ENCODE results near the gene CPAMD8.
A peak's percentile ranks its signal among the peaks of the same experiment; 100 is the strongest.
"Not testable (repeated sequence)": the region's sequence is repeated elsewhere in the genome, so short reads cannot be mapped to it uniquely, and the experiment has no call there.

The CPAMD8 gene

DNA sequence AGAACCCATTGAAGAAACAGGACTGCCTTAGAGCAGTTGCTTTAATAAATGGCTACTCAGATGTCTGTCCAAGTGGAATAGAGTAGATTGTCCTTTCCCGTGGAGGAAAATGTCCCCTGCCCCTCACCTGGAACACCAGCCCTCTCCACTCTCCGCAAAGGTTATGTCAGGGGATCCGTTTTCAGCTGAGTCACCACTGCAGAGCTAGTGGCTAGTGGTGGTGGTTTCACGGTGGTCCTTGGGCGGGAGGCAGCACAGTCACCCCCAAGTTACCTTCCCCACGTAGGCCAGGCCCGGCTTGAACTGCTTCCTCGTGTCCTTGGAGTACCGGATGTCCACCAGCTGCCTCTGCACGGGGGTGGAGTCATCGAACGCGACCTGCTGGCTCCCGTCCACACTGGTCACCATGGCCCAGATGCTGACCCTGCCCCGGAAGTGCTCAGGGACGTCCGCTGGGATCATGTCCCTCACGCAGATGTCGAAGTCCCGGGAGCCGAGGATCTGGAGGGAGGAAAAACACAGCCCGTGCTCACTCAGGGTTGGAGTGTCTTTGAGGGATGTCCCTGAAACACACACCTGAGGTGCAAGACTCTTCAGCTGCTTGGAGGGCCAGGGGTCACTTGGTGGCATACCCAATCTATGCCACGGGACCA lies 29.6 kb downstream of the CPAMD8 start:
- not testable (repeated sequence) for DNase-seq

DNA sequence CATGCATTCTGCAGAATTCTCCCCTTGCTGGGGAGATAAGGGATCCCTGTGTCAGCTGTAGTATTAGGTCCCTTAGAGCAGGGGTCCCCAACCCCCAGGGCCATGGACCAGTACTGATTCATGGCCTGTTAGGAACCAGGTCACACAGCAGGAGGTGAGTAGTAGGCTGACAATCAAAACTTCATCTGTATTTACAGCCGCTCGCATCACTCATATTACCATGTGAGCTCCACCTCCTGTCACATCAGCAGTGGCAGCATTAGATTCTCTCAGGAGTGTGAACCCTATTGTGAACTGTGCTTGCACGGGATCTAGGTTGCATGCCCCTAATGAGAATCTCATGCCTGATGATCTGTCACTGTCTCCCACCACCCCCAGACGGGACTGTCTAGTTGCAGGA lies 37.9 kb downstream of the CPAMD8 start:
- DNase-seq = no peak

DNA sequence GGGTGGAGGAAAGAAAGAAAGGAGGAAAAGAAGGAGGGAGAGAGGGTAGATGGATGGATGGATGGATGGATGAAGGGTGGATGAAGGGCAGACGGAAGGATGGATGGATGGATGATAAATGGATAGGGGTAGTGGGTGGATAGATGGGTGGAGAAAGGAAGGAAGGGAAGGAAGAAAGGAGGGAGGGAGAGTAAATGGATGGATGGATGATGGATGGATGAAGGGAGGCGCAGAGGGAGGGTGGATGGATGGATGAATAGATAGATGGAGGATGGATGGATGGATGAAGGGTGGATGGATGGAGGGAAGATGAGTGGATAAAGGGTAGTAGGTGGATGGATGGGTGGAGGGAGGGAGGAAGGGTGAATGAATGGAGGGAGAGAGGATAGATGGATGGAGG lies 41.2 kb downstream of the CPAMD8 start:
- DNase-seq = no peak

DNA sequence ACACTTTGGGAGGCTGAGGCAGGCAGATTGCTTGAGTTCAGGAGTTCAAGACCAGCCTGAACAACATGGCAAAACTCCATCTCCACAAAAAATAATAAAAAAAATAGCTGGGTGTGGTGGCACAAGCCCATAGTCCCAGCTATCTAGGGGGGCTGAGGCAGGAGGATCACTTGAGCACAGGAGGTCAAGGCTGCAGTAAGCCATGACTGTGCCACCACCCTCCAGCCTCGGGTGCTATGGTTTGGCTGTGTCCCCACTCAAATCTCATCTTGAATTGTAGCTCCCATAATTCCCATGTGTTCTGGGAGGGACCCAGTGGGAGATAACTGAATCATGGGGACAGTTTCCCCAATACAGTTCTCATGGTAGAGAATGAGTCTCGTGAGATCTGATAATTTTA lies 44.0 kb downstream of the CPAMD8 start:
- not testable (repeated sequence) for DNase-seq

DNA sequence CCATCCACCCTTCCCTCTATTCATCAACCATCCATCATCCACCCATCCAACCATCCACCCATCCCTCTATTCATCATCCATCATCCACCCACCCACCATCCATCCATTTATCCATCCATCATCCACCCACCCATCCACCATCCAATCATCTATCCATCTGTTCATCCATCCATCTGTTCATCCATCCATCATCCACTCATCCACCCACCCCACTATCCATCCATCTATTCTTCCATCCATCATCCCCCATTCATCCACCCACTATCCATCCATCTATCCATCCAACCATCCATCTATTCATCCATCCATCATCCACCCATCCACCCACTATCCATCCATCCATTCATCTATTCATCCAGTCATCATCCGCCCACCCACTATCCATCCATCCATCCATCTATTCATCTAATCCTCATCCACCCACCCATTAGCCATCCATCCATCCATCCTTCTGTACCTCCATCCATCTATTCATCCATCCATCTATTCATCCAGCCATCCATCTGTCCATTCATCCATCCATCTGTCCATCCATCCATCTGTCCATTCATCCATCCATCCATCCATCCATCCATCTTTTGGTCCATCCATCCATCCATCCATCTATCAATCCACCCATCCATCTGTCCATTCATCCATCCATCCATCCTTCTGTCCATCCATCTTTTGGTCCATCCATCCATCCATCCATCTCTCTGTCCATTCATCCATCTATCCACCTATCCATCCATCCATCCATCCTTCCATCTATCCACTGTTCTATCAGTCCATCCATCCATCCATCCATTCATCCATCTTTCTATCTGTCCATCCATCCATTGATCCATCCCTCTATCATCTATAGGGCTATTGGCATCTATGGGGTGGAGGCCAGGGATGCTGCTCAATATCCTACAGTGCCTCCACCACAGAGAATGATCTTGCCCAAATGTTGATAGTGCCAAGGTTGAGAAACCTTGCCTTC lies 47.5 kb downstream of the CPAMD8 start:
- DNase-seq = no peak

DNA sequence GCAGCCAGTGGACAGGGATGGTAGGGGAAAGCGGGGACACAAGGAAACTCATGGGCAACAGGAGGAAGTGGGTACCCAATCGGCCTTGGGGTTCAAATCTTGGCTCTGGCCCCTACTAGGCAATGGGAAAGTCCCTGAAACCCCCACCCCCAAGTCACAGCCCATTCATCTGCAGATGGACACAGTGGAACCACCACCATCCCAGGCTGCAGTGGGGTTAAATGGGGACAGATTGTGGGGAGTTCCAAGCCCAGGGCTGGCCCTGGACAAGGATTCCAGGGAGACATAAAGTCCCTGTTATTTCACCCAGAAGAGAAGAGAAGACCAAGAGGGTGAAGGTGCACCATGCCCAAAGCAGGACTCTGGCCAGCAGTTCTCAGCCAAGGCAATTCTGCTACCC lies 48.5 kb downstream of the CPAMD8 start:
- no peak for DNase-seq

DNA sequence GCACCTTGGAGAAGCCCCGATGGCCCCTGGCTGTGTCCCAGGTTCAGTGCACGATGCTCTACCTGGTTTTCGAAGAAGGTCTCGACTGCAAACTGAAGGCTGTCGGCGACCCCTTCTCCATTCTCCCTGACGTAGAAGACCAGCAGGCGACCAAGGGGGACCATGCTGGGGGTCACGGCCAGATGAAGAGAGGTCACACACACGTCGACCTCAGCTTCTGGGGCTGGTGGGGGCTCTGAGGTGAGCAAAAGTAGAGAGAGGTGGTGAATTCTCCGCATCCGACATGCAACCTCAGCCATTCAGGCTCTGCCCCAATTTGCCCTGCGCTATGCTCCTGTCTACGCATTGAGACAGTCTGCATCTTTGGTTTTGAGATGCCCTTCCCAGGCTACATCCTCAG lies 49.3 kb downstream of the CPAMD8 start:
- DNase-seq = no peak

DNA sequence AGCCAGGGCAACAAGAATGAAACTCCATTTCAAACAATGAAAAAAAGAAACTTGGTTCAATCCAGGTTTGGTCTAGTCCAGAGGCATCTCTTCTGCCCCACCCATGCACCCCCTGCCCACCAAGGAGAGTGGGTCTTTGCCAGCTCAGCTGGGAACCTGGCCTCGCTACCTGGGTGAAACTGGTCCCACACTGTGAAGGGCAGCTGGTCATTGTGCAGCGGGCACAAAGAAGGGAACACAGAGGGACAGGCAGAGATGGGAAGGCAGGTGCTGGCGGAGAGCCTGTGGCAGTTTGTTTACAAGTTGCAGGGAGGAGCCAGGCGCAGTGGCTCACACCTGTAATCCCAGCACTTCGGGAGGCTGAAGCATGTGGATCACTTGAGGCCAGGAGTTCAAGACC lies 50.2 kb downstream of the CPAMD8 start:
- no peak for DNase-seq

DNA sequence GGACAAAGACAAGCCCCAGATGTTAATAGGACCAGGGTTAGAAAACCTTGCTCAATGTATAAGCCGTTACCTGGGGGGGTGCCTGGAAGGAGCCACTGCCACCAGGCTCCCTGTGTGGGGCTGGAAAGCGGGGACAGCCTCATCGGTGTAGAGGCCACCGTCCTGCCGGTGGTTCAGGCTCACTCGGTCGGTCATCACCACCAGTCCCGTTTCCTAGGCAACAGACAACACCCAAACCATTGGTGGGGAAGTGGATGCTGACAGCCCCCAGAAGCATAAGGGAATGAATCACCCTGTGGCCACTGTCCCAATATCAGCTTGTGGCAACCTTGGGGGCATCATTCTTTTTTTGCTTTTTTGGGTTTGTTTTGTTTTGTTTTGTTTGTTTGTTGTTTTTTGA lies 55.8 kb downstream of the CPAMD8 start:
- DNase-seq = no peak

DNA sequence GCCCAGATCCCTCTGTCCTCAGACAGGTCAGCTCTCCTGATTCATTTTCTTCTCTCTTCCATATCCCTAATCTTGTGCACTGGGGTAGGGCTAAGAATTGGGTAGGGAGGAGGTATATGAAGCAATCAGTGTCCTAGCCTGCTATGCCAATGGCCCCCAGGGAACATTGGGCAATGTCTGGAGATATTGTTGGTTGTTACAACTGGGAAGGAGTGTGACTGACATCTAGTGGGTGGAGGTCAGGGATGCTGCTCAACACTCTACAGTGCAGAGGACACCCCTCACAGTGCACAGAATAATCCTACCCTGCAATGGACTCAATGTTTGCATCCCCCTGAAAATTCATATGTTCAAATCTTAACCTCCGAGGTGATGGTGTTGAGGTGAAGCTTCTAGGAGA lies 57.5 kb downstream of the CPAMD8 start:
- peak in 1 of 2 experiments; percentile 30 for DNase-seq

DNA sequence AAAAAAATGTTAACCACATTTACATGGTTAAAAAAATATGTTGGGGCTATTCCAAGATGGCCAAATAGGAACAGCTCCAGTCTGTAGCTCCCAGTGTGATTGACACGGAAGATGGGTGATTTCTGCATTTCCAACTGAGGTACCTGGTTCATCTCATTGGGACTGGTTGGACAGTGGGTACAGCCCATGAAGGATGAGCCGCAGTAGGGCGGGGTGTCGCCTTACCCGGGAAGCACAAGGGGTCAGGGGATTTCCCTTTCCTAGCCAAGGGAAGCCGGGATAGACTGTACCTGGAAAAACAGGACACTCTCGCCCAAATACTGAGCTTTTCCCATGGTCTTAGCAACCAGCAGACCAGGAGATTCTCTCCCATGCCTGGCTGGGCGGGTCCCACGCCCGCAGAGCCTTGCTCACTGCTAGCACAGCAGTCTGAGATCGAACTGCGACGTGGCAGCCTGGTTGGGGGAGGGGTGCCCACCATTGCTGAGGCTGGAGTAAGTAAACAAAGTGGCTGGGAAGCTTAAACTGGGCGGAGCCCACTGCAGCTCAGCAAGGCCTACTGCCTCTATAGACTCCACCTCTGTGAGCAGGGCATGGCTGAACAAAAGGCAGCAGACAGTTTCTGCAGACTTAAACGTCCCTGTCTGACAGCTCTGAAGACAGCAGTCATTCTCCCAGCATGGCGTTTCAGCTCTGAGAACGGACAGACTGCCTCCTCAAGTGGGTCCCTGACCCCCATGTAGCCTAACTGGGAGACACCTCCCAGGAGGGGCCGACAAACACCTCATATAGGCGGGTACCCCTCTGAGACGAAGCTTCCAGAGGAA lies 65.4 kb downstream of the CPAMD8 start:
- DNase-seq = not testable (repeated sequence)

DNA sequence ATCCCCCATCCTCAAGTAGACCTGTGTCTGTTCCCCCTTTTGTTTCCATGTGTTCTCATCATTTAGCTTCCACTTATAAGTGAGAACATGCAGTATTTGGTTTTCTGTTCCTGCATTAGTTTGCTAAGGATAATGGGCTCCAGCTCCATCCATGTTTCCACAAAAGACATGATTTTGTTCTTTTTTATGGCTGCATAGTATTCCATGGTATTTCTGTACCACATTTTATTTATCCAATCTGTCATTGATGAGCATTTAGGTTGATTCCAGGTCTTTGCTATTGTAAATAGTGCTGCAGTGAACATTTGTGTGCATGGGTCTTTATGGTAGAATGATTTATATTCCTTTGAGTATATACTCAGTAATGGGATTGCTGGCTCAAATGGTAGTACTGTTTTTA lies 68.3 kb downstream of the CPAMD8 start:
- not testable (repeated sequence) for DNase-seq

DNA sequence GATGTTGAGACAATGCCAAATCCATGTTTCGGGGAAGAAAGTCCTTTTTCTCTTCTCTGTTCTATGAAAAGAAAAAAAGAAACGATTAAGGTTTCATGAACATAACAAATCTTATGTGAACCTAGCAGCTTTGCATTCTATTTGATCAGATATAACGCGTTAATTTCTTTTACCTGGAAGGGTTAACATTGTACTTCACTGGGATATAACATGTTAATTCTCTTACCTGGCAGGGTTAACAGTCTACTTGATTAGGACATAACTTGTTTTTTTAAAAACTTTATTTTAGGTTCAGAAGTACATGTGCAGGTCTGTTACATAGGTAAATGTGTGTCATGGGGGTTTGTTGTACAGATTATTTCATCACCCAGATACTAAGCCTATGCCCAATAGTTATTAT lies 68.8 kb downstream of the CPAMD8 start:
- no peak for DNase-seq

DNA sequence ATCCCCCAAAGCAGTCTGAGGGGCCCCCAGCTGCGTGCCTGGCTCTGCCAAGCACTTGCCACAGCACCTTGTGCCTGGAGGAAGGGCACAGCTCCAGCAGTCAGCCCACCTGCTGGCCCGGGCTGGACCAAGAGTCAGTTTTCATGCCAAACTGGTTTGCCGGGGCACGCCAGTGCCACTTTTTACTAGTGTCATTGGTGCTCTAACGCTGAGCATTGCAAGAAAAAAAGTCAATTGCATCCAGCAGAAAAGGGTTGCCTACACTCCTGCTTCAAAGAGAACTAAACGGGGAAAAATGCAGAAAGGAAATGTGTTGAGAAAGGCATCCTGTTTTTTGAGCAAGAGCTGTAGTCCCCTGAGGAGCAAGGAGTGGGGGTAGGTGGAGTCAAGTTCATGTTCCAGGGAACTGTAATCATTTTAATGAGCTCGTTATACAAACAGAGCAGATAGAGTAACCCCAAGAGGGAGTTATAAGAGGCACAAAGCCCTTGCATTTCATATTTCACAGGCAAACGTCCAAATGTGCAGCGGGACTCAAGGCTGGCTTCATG lies 69.4 kb downstream of the CPAMD8 start:
- DNase-seq = no peak

DNA sequence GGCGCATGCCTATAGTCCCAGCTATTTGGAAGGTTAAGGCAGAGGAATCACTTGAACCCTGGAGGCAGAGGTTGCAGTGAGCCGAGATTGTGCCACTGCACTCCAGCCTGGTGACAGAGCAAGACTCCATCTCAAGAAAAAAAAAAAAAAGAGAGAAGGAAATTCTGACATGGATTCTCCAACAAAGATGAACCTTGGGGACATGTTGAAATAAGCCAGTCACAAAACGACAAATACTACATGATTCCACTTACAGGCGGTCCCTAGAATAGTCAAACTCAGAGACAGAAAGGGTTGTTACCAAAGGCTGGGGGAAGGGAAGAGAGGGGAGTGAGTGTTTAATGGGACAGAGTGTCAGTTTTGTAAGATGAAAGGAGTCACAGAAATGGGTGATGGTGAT lies 71.4 kb downstream of the CPAMD8 start:
- no peak for DNase-seq

DNA sequence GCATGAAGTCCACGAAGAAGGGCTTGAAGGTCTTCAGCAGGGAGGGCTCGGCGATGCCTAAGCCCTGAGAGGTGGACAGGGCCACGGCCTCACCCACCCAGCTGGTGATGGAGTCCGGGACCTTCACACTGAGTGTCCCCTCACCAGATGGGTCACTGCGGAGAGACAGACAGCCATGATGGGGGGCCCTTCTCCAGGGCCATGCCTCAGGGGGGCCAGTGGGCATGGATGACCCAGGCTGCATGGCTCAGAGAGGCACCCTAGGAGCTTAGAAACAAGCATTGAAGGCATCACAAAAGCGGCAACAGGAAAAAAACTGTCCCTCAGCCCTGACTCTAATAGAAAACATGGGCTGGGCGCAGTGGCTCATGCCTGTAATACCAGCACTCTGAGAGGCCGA lies 74.6 kb downstream of the CPAMD8 start:
- DNase-seq = no peak

DNA sequence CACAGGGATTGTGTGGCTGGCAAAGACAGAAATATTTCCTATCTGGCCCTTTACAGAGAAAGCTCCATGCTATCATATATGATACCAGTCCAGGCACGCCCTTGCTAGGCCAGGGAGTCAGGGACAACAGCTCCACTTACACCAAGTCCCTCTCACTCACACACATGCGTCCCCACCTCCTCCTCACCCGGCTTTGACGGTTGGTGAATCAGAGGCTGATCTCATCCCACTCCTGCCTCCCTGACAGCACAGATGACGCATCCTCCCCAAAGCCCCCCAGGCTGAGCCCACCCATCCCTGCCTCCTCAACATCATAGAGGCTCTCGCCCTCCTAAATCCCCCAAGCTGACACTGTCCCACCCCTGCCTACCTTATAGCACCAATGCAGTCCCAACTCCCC lies 75.1 kb downstream of the CPAMD8 start:
- no peak for DNase-seq

DNA sequence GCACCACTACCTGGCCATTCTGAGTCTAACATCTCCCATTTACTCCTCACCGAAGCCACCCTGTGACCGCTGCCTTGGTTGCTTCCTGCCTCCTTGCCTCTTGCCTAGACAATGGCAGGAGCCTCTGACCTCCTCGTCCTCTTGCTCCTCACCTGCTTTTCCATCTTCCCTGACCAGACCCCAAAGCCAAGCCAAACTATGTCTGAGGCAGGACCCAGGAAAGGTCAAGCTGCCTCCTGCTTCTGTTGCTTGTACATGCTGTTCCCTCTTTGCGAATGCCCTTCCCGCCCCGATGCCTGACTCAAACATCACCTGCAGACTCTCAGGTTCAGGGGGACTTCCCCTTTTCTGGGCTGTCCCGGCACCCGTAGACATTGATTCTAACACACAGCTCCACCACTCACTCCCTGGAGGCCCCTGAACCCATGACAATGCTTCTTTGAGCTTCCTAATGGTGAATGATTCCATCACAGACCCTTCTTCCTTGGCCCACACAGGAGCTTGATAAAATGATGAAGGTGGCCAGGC lies 77.0 kb downstream of the CPAMD8 start:
- no peak for DNase-seq

DNA sequence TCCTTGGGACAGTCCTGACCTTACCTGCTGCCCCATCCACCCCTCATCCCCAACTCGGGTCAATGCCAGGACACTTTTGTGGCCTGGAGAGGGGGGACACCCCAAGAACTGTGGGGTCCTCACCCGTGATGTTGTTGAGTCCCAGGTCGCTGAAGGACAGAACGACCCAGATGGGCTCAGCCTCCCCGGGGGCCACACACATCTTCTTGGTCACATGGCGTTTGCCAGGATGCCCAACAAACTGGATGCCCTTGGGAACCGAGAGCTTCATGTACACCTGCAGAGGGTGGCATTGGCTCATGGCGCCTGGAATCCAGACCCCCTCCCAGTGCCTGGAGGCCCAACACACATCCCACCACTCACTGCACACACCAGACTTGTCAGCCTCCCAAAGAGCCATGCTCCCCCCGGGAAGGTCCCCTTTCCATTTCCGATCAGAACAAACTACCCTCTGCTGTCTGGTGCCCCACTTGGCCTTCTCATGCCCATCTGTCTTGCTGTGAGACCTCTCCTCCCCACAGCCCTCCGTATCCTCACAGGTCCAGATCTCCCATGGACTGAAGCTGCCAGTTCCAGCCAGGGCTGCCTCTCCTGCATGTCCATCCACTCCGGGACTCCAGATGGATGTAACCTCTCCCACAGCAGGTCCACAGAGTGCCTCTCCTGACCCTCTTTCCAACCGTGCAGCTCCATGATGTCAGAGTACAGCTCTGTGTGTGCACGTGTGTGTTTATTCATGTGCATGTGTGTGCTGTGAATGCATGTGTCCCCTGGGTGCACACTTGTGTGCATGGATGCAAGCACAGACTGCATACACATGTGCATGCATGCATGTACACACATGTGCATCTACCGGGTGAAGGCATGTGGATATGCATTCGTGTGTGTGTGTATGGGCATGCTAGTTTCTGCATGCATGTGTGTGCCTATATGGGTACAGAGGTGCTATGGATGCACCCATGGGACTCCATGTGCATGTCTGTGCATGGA lies 79.4 kb downstream of the CPAMD8 start:
- no peak for DNase-seq

DNA sequence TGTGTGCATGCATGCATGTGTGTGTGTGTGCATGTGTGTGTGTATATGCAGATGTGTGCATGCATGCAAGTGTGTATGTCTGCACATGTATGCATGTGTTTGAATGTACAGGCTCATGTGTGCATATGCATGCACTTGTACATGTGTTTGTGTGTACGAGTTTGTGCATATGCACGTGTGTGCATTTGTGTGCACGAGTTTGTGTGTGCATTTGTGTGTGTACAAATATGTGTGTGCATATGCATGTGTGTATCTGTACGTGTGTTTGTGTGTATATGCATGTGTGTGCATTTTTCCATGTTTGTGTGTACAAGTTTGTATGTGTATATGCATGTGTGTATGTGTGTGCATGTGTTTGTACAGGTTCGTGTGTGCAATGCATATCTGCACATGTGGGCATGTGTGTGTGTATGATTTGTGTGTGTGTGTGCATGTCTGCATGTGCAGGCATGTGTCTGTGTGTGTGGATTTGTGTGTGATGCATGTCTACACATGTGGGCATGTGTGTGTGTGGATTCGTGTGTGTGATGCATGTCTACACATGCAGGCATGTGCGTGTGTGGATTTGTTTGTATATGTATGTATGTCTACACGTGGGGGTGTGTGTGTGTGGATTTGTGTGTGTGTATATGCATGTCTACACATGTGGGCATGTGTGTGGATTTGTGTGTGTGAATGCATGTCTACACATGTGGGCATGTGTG lies 80.7 kb downstream of the CPAMD8 start:
- DNase-seq = no peak

DNA sequence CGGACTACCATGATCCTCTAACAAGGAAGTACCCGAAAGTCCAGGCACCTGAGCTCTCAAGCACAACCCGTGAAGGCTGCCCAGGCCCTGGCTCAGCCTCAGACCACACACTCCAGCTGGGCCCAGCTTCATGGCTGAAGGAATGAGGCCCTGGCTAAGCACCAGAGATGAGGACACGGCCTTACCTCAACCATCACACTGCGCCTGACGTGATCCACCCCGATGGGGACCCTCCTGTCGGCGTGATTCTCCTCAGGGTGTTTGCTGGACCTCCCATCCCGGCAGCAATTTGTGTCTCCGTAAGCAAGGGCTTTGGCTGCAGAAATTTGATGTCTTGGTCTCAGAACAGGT lies 81.3 kb downstream of the CPAMD8 start:
- no peak for DNase-seq
